ENCODE data around the gene LILRA2.

Gene LILRA2

GRCh38 chr19:54573330-54573872 lies at the start of gene LILRA2:
Gene LILRA2 (plus strand): TSS chr19:54573790. CDS start chr19:54573879, 89 bp downstream.
- no peaks in the 10 kb centered on the region for H3K27me3 ChIP-seq

GRCh38 chr19:54525636-54526035 lies 48.0 kb upstream of the LILRA2 start:
- Histone ChIP-seq H3K27ac (no peak overlapping the region), H3K36me3 (no peaks in the 10 kb centered on the region), H3K4me1 (no peaks in the 10 kb centered on the region), H3K27me3 (no peaks in the 10 kb centered on the region), H3K4me3 (no peak overlapping the region), H3K9me3 (no peaks in the 10 kb centered on the region)
- intact Hi-C loops (cut with DNase I; ENCODE audit: low total_unique reads), result no loop called here
- DNase-seq, result no peak
- TF ChIP-seq CTCF (IDR thresholded peaks at IDR 0.05), result no peak

More at GRCh38 chr19:54573330-54573872, at the start of gene LILRA2:
- TF ChIP-seq CTCF (IDR thresholded peaks at IDR 0.05), result no peak
- no peaks in the 10 kb centered on the region for H3K36me3 ChIP-seq
- intact Hi-C loops (cut with DNase I; ENCODE audit: low total_unique reads), result no loop called here
- H3K4me3 ChIP-seq, result no peak within 1 kb of the TSS
- H3K27ac ChIP-seq, result no peak within 1 kb of the TSS
- no peaks in the 10 kb centered on the region for H3K9me3 ChIP-seq
- H3K4me1 ChIP-seq, result no peaks in the 10 kb centered on the region
- no peak for DNase-seq

GRCh38 chr19:54526972-54527371 lies 46.6 kb upstream of the LILRA2 start:
- no peak for DNase-seq
- no peaks in the 10 kb centered on the region for H3K27me3 ChIP-seq
- no peak overlapping the region for H3K27ac ChIP-seq
- no peak for TF ChIP-seq CTCF (IDR thresholded peaks at IDR 0.05)
- intact Hi-C loops (cut with DNase I; ENCODE audit: low total_unique reads), result no loop called here
- H3K4me1 ChIP-seq, result no peaks in the 10 kb centered on the region
- no peaks in the 10 kb centered on the region for H3K36me3 ChIP-seq
- H3K9me3 ChIP-seq, result no peaks in the 10 kb centered on the region
- no peak overlapping the region for H3K4me3 ChIP-seq

GRCh38 chr19:54530866-54531265 lies 42.7 kb upstream of the LILRA2 start:
- TF ChIP-seq CTCF (IDR thresholded peaks at IDR 0.05), result no peak
- no peaks in the 10 kb centered on the region for H3K9me3 ChIP-seq
- no peaks in the 10 kb centered on the region for H3K36me3 ChIP-seq
- DNase-seq, result no peak
- H3K27ac ChIP-seq, result no peak overlapping the region
- no peak overlapping the region for H3K4me3 ChIP-seq
- intact Hi-C loops (cut with DNase I; ENCODE audit: low total_unique reads), result no loop called here
- H3K4me1 ChIP-seq, result no peaks in the 10 kb centered on the region
- peaks cover 0 to 10% of the 10 kb centered on the region in 2 donors for H3K27me3 ChIP-seq

- no peak overlapping the region for H3K27ac ChIP-seq
- no peaks in the 10 kb centered on the region for H3K4me1 ChIP-seq
- intact Hi-C loops (cut with DNase I; ENCODE audit: low total_unique reads), result no loop called here
- no peaks in the 10 kb centered on the region for H3K9me3 ChIP-seq
- no peak for DNase-seq
- H3K36me3 ChIP-seq, result no peaks in the 10 kb centered on the region
- no peak overlapping the region for H3K4me3 ChIP-seq
- peaks cover 0 to 10% of the 10 kb centered on the region in 2 donors for H3K27me3 ChIP-seq
- TF ChIP-seq CTCF (IDR thresholded peaks at IDR 0.05), result no peak
These were observed 41.1 kb upstream of the LILRA2 start for GRCh38 chr19:54532528-54532927.

- H3K9me3 ChIP-seq, result no peaks in the 10 kb centered on the region
- H3K27ac ChIP-seq, result no peak overlapping the region
- H3K4me3 ChIP-seq, result no peak overlapping the region
- TF ChIP-seq CTCF (IDR thresholded peaks at IDR 0.05), result no peak
- no peak for DNase-seq
- H3K27me3 ChIP-seq, result peaks cover 0 to 10% of the 10 kb centered on the region in 2 donors
- H3K36me3 ChIP-seq, result no peaks in the 10 kb centered on the region
- H3K4me1 ChIP-seq, result no peaks in the 10 kb centered on the region
- intact Hi-C loops (cut with DNase I; ENCODE audit: low total_unique reads), result no loop called here
These were observed 40.1 kb upstream of the LILRA2 start for GRCh38 chr19:54533476-54533875.

Data from tibial artery (tissue), 4 donors.